Lower leg skin (tissue), 4 donors: ENCODE measurements around the gene SAC3D1. TPM values are rescaled to one million over a fixed set of nuclear protein-coding genes. Genes with fewer than 3 reads are reported as not detected.

Source experiments
- DNase-seq, 2 donors: peaks; one replicate each; pipeline ENCODE4 v3.0.0-alpha.2; 2019; ENCODE audit warnings: low spot score in 2 of 2
- H3K4me3 ChIP-seq: fragments of 200-600 bp; sonication (generic); 2 replicates; pipeline ENCODE4 v1.5.1; 2017; ENCODE audit warnings: mild to moderate bottlenecking, low read depth; ENCODE audit not compliant: poor library complexity, severe bottlenecking
- POLR2A ChIP-seq, 2 donors: fragments of 450-650 bp; IDR thresholded peaks; one replicate each; pipeline ENCODE4 v1.6.1; 2016 to 2017; ENCODE audit warnings: antibody characterized with exemption in 2 of 2, mild to moderate bottlenecking in 1 of 2, moderate library complexity in 1 of 2
- WGBS, 2 donors: methylation state at CpG; one replicate each; pipeline ENCODE4 v1.1.5; 2018; 5-methylcytosine and 5-hydroxymethylcytosine counted together
- intact Hi-C: fragments of 100-400 bp; cut with DNase I; formaldehyde crosslinking; loops from one replicate; pipeline ENCODE4 v1.15.0; 2023; ENCODE audit warnings: low total_unique reads
- total RNA-seq, 4 donors: library from RNA; depleted of rRNA; stranded (reverse); fragments of >200 nt; gene quantifications; one replicate each; pipeline ENCODE4 v1.1.0, GENCODE V29; 2016
- TF ChIP-seq, protein P1 (sequence below), 3 donors: fragments of 450-650 bp; IDR thresholded peaks; one replicate each; pipeline ENCODE4 v1.5.1; 2016; ENCODE audit warnings: antibody characterized with exemption in 3 of 3, mild to moderate bottlenecking in 3 of 3, moderate library complexity in 2 of 3

SAC3D1 gene
- total RNA-seq, 4 donors from 2014 or later, result 11.6 to 15.1 (median 12.9) TPM

DNA sequence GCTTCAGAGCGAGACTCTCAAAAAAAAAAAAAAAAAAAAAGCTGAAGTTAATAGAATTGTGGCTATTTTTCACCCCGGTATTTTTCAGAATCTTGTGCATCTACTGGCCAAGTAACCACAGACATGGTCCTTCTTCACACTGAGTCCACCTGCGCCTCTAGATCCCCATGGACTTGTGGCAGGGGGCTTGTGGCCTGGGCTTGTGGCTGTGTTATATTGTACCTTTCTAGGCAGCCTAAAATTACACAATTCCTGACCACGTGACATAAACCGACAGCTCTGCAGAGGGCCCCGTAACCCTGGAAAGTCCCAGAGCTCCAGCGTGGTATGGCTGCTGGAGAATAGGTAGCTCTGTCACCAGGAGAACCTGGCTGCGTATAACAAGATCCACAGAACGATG, 28.2 kb downstream of the SAC3D1 start:
- no peak overlapping the region for H3K4me3 ChIP-seq
- DNase-seq, result no peak
- intact Hi-C loops, result no loop called here
- 60 to 63% methylated on average over 9 of the region's 9 CpGs for WGBS, 2 donors
- TF ChIP-seq POLR2A (IDR thresholded peaks at IDR 0.05), result no peak
- TF ChIP-seq, protein P1, sequence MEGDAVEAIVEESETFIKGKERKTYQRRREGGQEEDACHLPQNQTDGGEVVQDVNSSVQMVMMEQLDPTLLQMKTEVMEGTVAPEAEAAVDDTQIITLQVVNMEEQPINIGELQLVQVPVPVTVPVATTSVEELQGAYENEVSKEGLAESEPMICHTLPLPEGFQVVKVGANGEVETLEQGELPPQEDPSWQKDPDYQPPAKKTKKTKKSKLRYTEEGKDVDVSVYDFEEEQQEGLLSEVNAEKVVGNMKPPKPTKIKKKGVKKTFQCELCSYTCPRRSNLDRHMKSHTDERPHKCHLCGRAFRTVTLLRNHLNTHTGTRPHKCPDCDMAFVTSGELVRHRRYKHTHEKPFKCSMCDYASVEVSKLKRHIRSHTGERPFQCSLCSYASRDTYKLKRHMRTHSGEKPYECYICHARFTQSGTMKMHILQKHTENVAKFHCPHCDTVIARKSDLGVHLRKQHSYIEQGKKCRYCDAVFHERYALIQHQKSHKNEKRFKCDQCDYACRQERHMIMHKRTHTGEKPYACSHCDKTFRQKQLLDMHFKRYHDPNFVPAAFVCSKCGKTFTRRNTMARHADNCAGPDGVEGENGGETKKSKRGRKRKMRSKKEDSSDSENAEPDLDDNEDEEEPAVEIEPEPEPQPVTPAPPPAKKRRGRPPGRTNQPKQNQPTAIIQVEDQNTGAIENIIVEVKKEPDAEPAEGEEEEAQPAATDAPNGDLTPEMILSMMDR (IDR thresholded peaks at IDR 0.05), result no peak

DNA sequence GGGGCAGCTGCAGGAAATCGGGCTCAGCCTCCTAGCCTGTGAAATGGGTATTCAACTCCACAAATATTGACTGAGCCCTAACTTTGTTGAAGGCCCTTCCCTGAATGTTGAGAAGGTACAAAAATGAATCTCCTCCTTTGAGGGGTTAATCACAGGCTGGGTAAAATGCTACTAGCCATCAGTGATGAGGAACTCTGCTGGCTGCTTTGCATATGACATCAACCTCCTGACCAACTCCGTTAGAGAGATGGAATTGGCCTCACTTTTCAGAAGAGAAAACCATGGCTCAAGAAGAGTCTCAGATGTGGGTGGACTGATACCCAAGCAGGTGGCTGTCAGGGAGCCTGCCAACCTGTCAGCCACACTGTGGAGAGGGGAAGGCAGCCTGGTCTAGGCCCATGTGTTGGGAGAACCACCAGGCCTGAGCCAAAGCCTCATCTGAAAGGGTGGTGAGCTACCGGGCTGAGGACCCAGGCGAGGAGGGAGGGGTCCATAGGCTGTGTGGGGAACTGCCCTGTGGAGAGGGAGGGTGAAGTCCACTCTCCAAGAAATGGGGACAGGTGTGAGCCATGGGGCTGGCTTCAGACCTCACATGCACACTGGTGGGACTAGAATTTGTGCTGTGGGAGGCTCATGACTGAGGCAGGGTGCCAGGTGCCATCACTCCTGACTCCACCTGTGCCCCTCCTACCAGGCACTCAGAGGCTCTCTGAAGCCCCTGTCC, 31.1 kb downstream of the SAC3D1 start:
- WGBS, 2 donors, result 53 to 84% methylated on average over 4 of the region's 4 CpGs
- DNase-seq, result no peak
- intact Hi-C loops, result no loop called here
- no peak for TF ChIP-seq POLR2A (IDR thresholded peaks at IDR 0.05)
- TF ChIP-seq, protein P1 (IDR thresholded peaks at IDR 0.05), result no peak
- H3K4me3 ChIP-seq, result no peak overlapping the region

DNA sequence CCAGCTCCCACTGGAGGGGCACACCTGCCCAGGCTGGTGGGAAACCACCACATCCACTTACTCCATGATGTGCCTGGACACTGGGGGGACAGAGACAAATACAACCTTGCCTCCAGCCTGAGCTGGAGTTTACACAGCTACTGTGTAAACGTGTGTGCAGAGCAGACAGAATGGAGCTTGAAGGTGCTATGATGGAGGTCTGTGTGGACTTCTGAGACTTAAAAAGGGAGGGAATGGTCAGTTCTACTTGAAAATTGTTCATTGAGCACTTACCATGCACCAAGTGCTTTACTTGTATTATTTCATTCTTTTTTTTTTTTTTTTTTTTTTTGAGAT, 31.6 kb downstream of the SAC3D1 start:
- H3K4me3 ChIP-seq, result no peak overlapping the region
- intact Hi-C loops, result no loop called here
- 55 to 62% methylated on average over 1 of the region's 1 CpG for WGBS, 2 donors
- TF ChIP-seq, protein P1 (IDR thresholded peaks at IDR 0.05), result no peak
- TF ChIP-seq POLR2A (IDR thresholded peaks at IDR 0.05), result no peak
- DNase-seq, result no peak

DNA sequence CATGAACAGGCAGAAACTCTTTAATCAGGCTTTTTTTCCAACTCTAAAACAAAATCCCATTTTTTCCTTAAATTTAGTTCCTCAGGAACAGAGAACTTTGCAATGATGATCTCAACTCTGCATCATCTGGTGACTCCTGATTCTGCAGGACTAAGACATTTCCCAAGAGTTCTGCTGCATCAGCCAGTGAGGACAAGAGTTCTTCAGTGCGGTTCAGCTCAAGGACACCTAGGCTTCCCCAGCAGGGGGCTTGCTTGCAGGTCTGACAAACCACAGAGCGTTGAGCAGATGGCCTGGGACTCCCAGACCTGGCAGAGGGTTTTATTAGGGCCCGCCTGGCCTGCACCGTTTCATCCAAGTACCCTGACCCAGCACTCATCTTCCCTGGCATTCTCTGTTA, 36.4 kb downstream of the SAC3D1 start:
- 76 to 77% methylated on average over 4 of the region's 4 CpGs for WGBS, 2 donors
- TF ChIP-seq, protein P1 (IDR thresholded peaks at IDR 0.05), result no peak
- no peak for TF ChIP-seq POLR2A (IDR thresholded peaks at IDR 0.05)
- no peak overlapping the region for H3K4me3 ChIP-seq
- intact Hi-C loops, result no loop called here
- no peak for DNase-seq

DNA sequence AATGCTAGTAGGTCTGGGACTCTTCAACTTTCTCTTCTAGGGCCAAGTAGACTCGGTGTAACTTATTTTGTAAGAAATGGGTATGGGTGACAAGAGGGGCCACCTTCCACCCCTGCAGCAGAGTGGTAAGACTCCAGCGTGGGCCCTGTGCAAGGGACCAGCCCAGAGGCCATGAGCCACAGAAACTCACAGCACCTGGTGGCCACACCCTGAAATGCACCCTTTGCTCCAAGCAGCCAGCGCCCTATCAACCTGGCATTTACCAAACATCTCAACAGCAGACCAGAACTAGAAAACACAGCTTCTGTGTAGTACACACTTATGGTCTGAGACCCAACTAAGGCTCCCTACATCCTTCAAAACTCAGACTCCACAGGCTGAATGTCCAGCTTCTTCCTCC, 37.1 kb downstream of the SAC3D1 start:
- TF ChIP-seq, protein P1 (IDR thresholded peaks at IDR 0.05), result no peak
- TF ChIP-seq POLR2A (IDR thresholded peaks at IDR 0.05), result no peak
- 57 to 64% methylated on average over 3 of the region's 3 CpGs for WGBS, 2 donors
- intact Hi-C loops, result no loop called here
- DNase-seq, result no peak
- no peak overlapping the region for H3K4me3 ChIP-seq

DNA sequence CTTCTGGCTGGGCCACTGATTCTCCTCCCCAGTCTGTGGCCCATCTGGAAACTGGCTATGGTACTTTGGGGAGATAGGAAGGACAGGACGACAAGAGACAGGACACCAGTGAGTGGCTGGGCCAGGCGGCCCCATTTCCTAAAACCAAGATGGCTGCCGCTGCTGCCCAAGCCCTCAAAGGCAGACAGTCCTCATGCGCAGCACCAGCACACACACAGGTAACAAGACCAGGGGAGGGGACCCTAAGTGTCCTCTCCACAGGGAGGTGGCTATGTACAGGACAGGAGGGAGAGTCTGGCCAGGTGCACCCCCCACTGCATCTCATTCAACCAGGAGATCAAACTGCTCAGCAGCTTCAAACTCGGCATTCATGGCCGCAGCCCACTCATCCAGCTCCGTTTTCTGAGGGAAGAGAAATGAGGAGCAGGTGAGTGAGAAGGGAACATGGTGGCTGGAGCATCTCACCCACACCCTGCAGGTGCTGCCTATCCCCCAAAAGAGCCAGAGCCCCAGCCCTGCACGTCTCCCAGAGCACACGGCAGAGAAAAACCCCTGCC, 37.9 kb downstream of the SAC3D1 start:
- no peak overlapping the region for H3K4me3 ChIP-seq
- 88 to 89% methylated on average over 8 to 9 of the region's 9 CpGs for WGBS, 2 donors
- no peak for DNase-seq
- intact Hi-C loops, result no loop called here
- TF ChIP-seq POLR2A (IDR thresholded peaks at IDR 0.05), result no peak
- TF ChIP-seq, protein P1 (IDR thresholded peaks at IDR 0.05), result no peak
